Nephron (organoid): ENCODE data around the gene FBXO9.

ENCODE experiments used
- H3K27ac Mint-ChIP-seq, 3 experiments: 2 replicates each; pipeline ENCODE4 v1.8.0; 2020; ENCODE audit warnings: mixed read lengths in 3 of 3, mild to moderate bottlenecking in 2 of 3, moderate library complexity in 1 of 3
- H3K27me3 Mint-ChIP-seq: 2 replicates; pipeline ENCODE4 v1.8.0; 2021; ENCODE audit warnings: low read depth, mild to moderate bottlenecking, moderate library complexity, mixed read lengths
- H3K36me3 Mint-ChIP-seq: 2 replicates; pipeline ENCODE4 v1.8.0; 2020; ENCODE audit warnings: low read depth, mixed read lengths
- H3K4me1 Mint-ChIP-seq: 2 replicates; pipeline ENCODE4 v1.8.0; 2020; ENCODE audit warnings: mixed read lengths
- H3K4me3 Mint-ChIP-seq, 3 experiments: 2 replicates each; pipeline ENCODE4 v1.8.0; 2020; ENCODE audit warnings: mild to moderate bottlenecking in 3 of 3, mixed read lengths in 3 of 3, moderate library complexity in 2 of 3
- H3K9me3 Mint-ChIP-seq: 2 replicates; pipeline ENCODE4 v1.8.0; 2020; ENCODE audit warnings: mixed read lengths
- TF ChIP-seq, protein P1 (sequence below), 3 experiments: fragments of 200-600 bp; sonication (generic); IDR thresholded peaks; one replicate each; pipeline ENCODE4 v1.5.0; 2021; ENCODE audit warnings: antibody characterized with exemption in 3 of 3; ENCODE audit not compliant: unreplicated experiment in 3 of 3

Gene FBXO9

DNA sequence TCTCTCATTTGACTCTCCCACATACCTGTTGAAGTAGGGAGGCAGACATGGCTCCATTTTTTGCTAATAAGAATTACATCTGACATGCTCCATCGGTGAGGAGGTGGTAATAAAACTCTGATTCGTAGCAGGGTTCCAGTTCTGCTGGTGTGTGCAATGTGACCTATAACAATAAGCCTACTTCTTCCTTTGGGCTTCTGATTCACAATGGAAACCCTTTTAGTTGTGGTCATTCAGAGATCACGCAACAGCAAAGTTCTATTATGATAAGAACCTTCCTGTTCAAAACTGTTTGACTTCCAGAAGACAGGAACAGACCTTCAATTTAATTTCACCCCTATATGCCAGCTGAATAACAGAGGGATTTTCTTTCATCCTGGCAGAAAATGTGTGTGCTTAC is 38.7 kb upstream of the FBXO9 start:
- no peaks in the 10 kb centered on the region for H3K9me3 Mint-ChIP-seq
- no peaks in the 10 kb centered on the region for H3K27me3 Mint-ChIP-seq
- H3K4me3 Mint-ChIP-seq = no peak overlapping the region
- TF ChIP-seq, protein P1, sequence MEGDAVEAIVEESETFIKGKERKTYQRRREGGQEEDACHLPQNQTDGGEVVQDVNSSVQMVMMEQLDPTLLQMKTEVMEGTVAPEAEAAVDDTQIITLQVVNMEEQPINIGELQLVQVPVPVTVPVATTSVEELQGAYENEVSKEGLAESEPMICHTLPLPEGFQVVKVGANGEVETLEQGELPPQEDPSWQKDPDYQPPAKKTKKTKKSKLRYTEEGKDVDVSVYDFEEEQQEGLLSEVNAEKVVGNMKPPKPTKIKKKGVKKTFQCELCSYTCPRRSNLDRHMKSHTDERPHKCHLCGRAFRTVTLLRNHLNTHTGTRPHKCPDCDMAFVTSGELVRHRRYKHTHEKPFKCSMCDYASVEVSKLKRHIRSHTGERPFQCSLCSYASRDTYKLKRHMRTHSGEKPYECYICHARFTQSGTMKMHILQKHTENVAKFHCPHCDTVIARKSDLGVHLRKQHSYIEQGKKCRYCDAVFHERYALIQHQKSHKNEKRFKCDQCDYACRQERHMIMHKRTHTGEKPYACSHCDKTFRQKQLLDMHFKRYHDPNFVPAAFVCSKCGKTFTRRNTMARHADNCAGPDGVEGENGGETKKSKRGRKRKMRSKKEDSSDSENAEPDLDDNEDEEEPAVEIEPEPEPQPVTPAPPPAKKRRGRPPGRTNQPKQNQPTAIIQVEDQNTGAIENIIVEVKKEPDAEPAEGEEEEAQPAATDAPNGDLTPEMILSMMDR (IDR thresholded peaks at IDR 0.05; ENCODE audit: unreplicated experiment in 3 of 3) = no peak
- peaks cover 64% of the 10 kb centered on the region for H3K36me3 Mint-ChIP-seq
- H3K27ac Mint-ChIP-seq = no peak overlapping the region
- H3K4me1 Mint-ChIP-seq = no peaks in the 10 kb centered on the region

DNA sequence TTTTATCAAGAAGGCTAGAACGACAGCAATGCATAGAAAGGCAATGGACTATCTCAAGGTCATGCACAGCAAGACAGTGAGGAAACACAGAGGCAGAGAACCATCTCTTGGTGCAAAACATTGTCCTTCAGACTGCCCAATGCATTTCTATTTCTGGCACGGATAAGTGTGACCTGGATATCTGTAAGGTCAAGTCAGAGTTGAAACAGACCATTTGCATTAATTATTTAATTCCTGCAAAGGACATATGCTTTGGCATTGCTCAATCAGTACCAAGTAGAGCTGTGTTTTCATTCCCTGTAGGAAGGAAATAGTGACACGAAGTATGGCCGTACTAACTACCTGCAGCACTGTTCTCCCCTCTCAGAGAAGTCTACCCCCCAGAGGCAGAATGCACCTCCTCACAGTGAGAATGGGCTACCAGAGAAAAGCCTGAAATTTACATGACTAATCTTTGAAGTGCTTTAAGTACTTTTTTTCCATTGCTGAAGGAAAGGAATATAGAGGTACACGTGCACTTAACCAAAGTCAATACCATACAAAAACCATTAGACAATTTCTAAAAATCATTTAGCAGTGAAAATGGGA is 38.0 kb upstream of the FBXO9 start:
- Mint-ChIP-seq H3K27ac (no peak overlapping the region), H3K4me3 (no peak overlapping the region), H3K27me3 (no peaks in the 10 kb centered on the region), H3K9me3 (no peaks in the 10 kb centered on the region), H3K4me1 (no peaks in the 10 kb centered on the region), H3K36me3 (peaks cover 64% of the 10 kb centered on the region)
- TF ChIP-seq, protein P1 (IDR thresholded peaks at IDR 0.05; ENCODE audit: unreplicated experiment in 3 of 3) = no peak

GRCh38 chr6:53028467-53028866 is 36.7 kb upstream of the FBXO9 start:
- Mint-ChIP-seq H3K9me3 (no peaks in the 10 kb centered on the region), H3K4me3 (no peak overlapping the region), H3K27me3 (no peaks in the 10 kb centered on the region), H3K27ac (no peak overlapping the region), H3K4me1 (peaks cover 12% of the 10 kb centered on the region), H3K36me3 (peaks cover 67% of the 10 kb centered on the region)
- TF ChIP-seq, protein P1 (IDR thresholded peaks at IDR 0.05; ENCODE audit: unreplicated experiment in 3 of 3) = no peak

- TF ChIP-seq, protein P1 (IDR thresholded peaks at IDR 0.05; ENCODE audit: unreplicated experiment in 3 of 3) = no peak
- H3K27me3 Mint-ChIP-seq = no peaks in the 10 kb centered on the region
- peaks cover 19% of the 10 kb centered on the region for H3K4me1 Mint-ChIP-seq
- H3K36me3 Mint-ChIP-seq = peaks cover 71% of the 10 kb centered on the region
- H3K9me3 Mint-ChIP-seq = no peaks in the 10 kb centered on the region
- no peak overlapping the region for H3K4me3 Mint-ChIP-seq
- no peak overlapping the region for H3K27ac Mint-ChIP-seq
Observed at GRCh38 chr6:53029257-53029656, 35.9 kb upstream of the FBXO9 start.

DNA sequence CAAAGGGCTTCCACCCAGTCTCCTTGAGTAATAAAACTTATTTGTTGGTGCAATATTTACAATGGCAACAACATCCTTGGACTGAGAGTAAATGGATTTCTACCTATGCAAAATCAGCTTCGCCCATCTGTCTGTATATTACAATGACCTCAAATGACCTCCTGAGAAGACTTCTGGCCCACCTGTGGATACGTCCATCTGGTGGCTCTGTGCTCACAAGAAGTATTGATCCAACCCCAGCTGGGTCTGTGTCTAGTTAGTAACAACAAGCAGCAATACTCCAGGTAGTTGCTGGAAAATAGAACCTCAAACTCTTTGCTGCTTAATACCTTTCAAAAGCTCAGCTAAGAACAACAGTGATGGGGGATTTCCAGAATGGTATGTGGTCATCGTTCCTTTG is 35.4 kb upstream of the FBXO9 start:
- Mint-ChIP-seq H3K9me3 (no peaks in the 10 kb centered on the region), H3K4me3 (no peak overlapping the region), H3K36me3 (peaks cover 73% of the 10 kb centered on the region), H3K27ac (no peak overlapping the region), H3K27me3 (no peaks in the 10 kb centered on the region), H3K4me1 (peaks cover 23% of the 10 kb centered on the region)
- TF ChIP-seq, protein P1 (IDR thresholded peaks at IDR 0.05; ENCODE audit: unreplicated experiment in 3 of 3) = no peak

DNA sequence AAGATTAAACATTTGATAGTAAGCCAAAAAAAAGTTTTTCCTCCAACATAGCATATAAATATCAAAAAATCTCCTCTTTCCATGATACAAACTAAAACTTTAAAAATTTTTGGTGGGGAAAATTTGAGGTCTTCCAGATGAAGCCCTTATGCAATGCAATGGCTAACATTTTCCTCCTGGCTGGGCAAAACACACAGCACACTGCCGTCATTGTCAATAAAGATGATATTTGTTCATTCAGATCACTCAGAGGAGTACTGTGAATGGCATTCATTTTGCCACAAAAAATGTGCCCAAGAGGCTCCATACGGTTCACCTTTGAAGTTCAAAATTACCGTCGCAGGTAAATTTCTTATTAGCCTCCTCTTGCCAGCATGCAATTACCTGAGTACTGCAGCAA is 33.9 kb upstream of the FBXO9 start:
- Mint-ChIP-seq H3K27me3 (no peaks in the 10 kb centered on the region), H3K27ac (no peak overlapping the region), H3K36me3 (peaks cover 81% of the 10 kb centered on the region), H3K4me1 (peaks cover 27% of the 10 kb centered on the region), H3K9me3 (no peaks in the 10 kb centered on the region), H3K4me3 (no peak overlapping the region)
- TF ChIP-seq, protein P1 (IDR thresholded peaks at IDR 0.05; ENCODE audit: unreplicated experiment in 3 of 3) = no peak
